SK-N-SH (cell line): Measurements from ENCODE around the gene TYMS. TPM values are rescaled to one million over a fixed set of nuclear protein-coding genes. Genes with fewer than 3 reads are reported as not detected.

Source experiments
- CTCF ChIA-PET: fragments of 300-600, 350-600 bp; formaldehyde crosslinking; extraction: SDS; loops from one replicate; lab custom pipeline; 2021; lab: Yijun Ruan, JAX
- POLR2A ChIA-PET: fragments of 350-600 bp; sonication (Branson Sonifier 250); formaldehyde crosslinking; extraction: SDS; loops from one replicate; lab custom pipeline; 2020; ENCODE audit warnings: antibody characterized with exemption, inconsistent platforms; lab: Yijun Ruan, JAX
- DNase-seq: peaks from one replicate; pipeline ENCODE4 v3.0.0; 2012
- H2AFZ ChIP-seq: fragments of 200-600 bp; sonication (generic); 2 replicates; pipeline ENCODE4 v1.8.1; 2016; ENCODE audit warnings: antibody characterized with exemption, mild to moderate bottlenecking, low read depth
- H3F3A ChIP-seq: fragments of 200-600 bp; sonication (generic); replicated peaks from 2 replicates; pipeline ENCODE3; 2016; ENCODE audit warnings: antibody characterized with exemption, mild to moderate bottlenecking; ENCODE audit not compliant: insufficient read depth
- H3K27ac ChIP-seq, 2 experiments: fragments of 200-500 bp in 1 of 2; fragments of 200-600 bp in 1 of 2; sonication (Bioruptor generic) in 1 of 2; sonication (generic), shearing (Covaris generic) in 1 of 2; 2 replicates each; pipeline versions ENCODE4 v1.5.1 to v1.6.1; 2014 to 2016; ENCODE audit warnings: low read depth in 2 of 2, inconsistent platforms in 1 of 2, low read length in 1 of 2, mild to moderate bottlenecking in 1 of 2, mixed read lengths in 1 of 2
- H3K27me3 ChIP-seq: fragments of 200-600 bp; sonication (generic), shearing (Covaris generic); 2 replicates; pipeline ENCODE4 v1.6.1; 2016; ENCODE audit warnings: mixed run types; ENCODE audit not compliant: insufficient read depth
- H3K36me3 ChIP-seq, 2 experiments: fragments of 200-500 bp in 1 of 2; fragments of 200-600 bp in 1 of 2; sonication (Bioruptor generic) in 1 of 2; sonication (generic) in 1 of 2; replicated peaks in 1 of 2; 2 replicates each; pipeline versions ENCODE3 to v1.5.1; 2014 to 2016; ENCODE audit warnings: low read length in 1 of 2, mild to moderate bottlenecking in 1 of 2; ENCODE audit not compliant: insufficient read depth in 2 of 2, control insufficient read depth in 1 of 2
- H3K4me1 ChIP-seq, 2 experiments: fragments of 200-500 bp in 1 of 2; fragments of 200-600 bp in 1 of 2; sonication (Bioruptor generic) in 1 of 2; sonication (generic), shearing (Covaris generic) in 1 of 2; 2 replicates each; pipeline versions ENCODE4 v1.5.1 to v1.6.1; 2014 to 2016; ENCODE audit warnings: low read depth in 1 of 2, low read length in 1 of 2, mixed run types in 1 of 2; ENCODE audit not compliant: insufficient read depth in 2 of 2, control insufficient read depth in 1 of 2
- H3K4me2 ChIP-seq: fragments of 200-600 bp; sonication (generic), shearing (Covaris generic); 2 replicates; pipeline ENCODE4 v1.6.1; 2017; ENCODE audit warnings: mixed run types
- H3K4me3 ChIP-seq, 2 experiments: fragments of 200-500 bp in 1 of 2; fragments of 200-600 bp in 1 of 2; sonication (Bioruptor generic) in 1 of 2; sonication (generic), shearing (Covaris generic) in 1 of 2; 2 replicates each; pipeline versions ENCODE4 v1.5.1 to v1.8.1; 2014 to 2016; ENCODE audit warnings: low read depth in 2 of 2, inconsistent platforms in 1 of 2, low read length in 1 of 2, mild to moderate bottlenecking in 1 of 2, mixed read lengths in 1 of 2, moderate library complexity in 1 of 2
- H3K79me2 ChIP-seq: fragments of 200-600 bp; sonication (generic); 2 replicates; pipeline ENCODE4 v1.8.1; 2017; ENCODE audit warnings: mild to moderate bottlenecking; ENCODE audit not compliant: insufficient read depth
- H3K9ac ChIP-seq: fragments of 200-600 bp; sonication (generic); 2 replicates; pipeline ENCODE4 v1.6.1; 2017; ENCODE audit warnings: mixed run types
- H3K9me2 ChIP-seq: fragments of 200-600 bp; sonication (generic); 2 replicates; pipeline ENCODE4 v1.6.1; 2017; ENCODE audit warnings: mixed run types
- H3K9me3 ChIP-seq: fragments of 200-600 bp; sonication (generic); 2 replicates; pipeline ENCODE4 v1.6.1; 2017; ENCODE audit warnings: mixed run types, mild to moderate bottlenecking, moderate library complexity
- H4K20me1 ChIP-seq: fragments of 200-600 bp; sonication (generic); 2 replicates; pipeline ENCODE4 v1.6.1; 2017; ENCODE audit warnings: mild to moderate bottlenecking, mixed run types; ENCODE audit not compliant: insufficient read depth
- CHD2 ChIP-seq: fragments of 150-350 bp; IDR thresholded peaks from 2 replicates; pipeline ENCODE4 v1.6.1; 2018; ENCODE audit warnings: low read length; ENCODE audit not compliant: partially characterized antibody
- CTCF ChIP-seq: fragments of 200-600 bp; sonication (generic); IDR thresholded peaks from 2 replicates; pipeline ENCODE4 v1.6.1; 2017; ENCODE audit warnings: antibody characterized with exemption, mild to moderate bottlenecking, moderate library complexity
- EP300 ChIP-seq, 2 experiments: IDR thresholded peaks; 2 replicates each; pipeline versions ENCODE4 v1.4.0 to v1.6.1; 2012; ENCODE audit warnings: borderline replicate concordance in 1 of 2, low read depth in 1 of 2, low read length in 1 of 2
- EZH2phosphoT487 ChIP-seq: fragments of 200-600 bp; sonication (generic); IDR thresholded peaks from 2 replicates; pipeline ENCODE4 v1.6.1; 2017; ENCODE audit warnings: low read depth, mixed run types, mild to moderate bottlenecking, antibody characterized with exemption, moderate library complexity, borderline replicate concordance
- JUND ChIP-seq: IDR thresholded peaks from 2 replicates; pipeline ENCODE4 v1.4.0; 2012
- MAX ChIP-seq: IDR thresholded peaks from 2 replicates; pipeline ENCODE4 v1.4.0; 2012; ENCODE audit warnings: low read depth
- MEF2A ChIP-seq: IDR thresholded peaks from 2 replicates; pipeline ENCODE4 v1.4.0; 2012; ENCODE audit warnings: low read depth, borderline replicate concordance
- MXI1 ChIP-seq: IDR thresholded peaks from 2 replicates; pipeline ENCODE4 v1.6.1; 2012; ENCODE audit warnings: mild to moderate bottlenecking, low read depth, low read length, improper control_type of control experiment
- POLR2AphosphoS5 ChIP-seq: IDR thresholded peaks from 2 replicates; pipeline ENCODE4 v1.6.1; 2012; ENCODE audit warnings: low read depth, low read length
- RAD21 ChIP-seq: IDR thresholded peaks from 2 replicates; pipeline ENCODE4 v1.6.1; 2012; ENCODE audit warnings: mild to moderate bottlenecking, low read length
- SIN3A ChIP-seq: IDR thresholded peaks from 2 replicates; pipeline ENCODE4 v1.6.1; 2012; ENCODE audit warnings: low read depth, mild to moderate bottlenecking, low read length, moderate library complexity, borderline replicate concordance
- YY1 ChIP-seq: IDR thresholded peaks from 2 replicates; pipeline ENCODE4 v1.4.0; 2012; ENCODE audit warnings: low read depth, mild to moderate bottlenecking
- WGBS: methylation state at CpG from one replicate; pipeline ENCODE4 v1.1.6; 2017; ENCODE audit warnings: low lambda C conversion rate; 5-methylcytosine and 5-hydroxymethylcytosine counted together
- polyA plus RNA-seq, 3 experiments: library from polyadenylated mRNA; depleted of rRNA; stranded (reverse); fragments of >200 nt; gene quantifications; 2 replicates each; pipeline ENCODE4 v1.2.3, GENCODE V29; 2012
- TF ChIP-seq, protein P1 (sequence below): IDR thresholded peaks from 2 replicates; pipeline ENCODE4 v1.4.0; 2012; ENCODE audit warnings: low read depth, borderline replicate concordance

The TYMS gene
- polyA plus RNA-seq, 1 of the 3 experiments (the other 2 are of a cell fraction): 101 TPM

- TF ChIP-seq MEF2A (no peak), CHD2 (no peak)
Observed at GRCh38 chr18:711310-711656, 53.8 kb downstream of the TYMS start (continued).

DNA sequence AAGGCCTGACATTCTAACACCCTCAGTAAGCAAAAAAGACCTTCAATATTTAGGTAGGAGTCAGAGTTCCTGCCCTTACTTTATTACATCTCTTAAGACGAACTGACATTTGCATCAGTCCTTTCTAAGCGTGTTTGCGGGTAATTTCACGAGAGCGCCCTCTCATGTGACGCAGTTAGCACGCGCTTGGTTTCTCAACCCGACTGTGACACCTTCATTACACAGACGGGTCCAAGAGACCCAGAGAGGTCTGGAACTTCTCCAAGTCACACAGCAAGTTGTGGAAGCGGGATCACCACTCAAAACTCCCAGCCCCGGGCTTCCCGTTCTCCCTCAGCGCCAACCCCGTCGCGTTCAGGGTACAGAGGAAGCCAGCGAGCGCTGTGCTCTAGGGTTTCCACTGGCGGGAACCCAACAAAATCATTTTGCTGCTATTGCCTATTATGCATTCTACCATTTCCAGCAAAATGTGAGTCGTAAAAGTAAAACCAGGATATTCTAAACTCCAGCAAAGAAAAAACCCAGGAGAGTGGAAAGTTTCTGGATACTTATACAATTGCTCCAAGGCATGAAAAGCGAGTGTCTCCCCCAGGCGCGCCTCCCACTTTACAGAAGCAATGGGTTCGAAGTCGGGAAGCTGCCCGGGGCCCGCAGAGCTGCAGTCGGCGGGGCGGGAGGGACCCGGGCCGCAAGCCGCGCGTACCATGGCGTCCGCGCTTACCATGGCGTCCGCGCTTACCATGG lies 54.4 kb downstream of the TYMS start:
- Histone ChIP-seq H3K4me2 (peak overlapping the region; percentile 91), H3K27ac (peak overlapping the region in 1 of 2 experiments; percentile 47; a peak in 1 of 4 replicates), H3F3A (peaks cover 27% of the 10 kb centered on the region), H3K79me2 (peaks cover 16% of the 10 kb centered on the region; the same call in 1 of the 2 replicates), H3K9me2 (no peaks in the 10 kb centered on the region), H3K9me3 (no peaks in the 10 kb centered on the region), H4K20me1 (no peaks in the 10 kb centered on the region), H2AFZ (peak overlapping the region; percentile 87), H3K9ac (peak overlapping the region; percentile 70), H3K4me3 (peak overlapping the region; percentile 67 to 68), H3K27me3 (no peaks in the 10 kb centered on the region), H3K4me1 (peaks cover 0 to 7% of the 10 kb centered on the region in 2 experiments; a peak in 1 of 4 replicates), H3K36me3 (no peaks in the 10 kb centered on the region)
- 4% methylated on average over 37 of the region's 42 CpGs for WGBS
- TF ChIP-seq EP300 (IDR thresholded peaks at IDR 0.05; ENCODE audit: borderline replicate concordance in 1 of 2, low read depth in 1 of 2, low read length in 1 of 2): no peak
- TF ChIP-seq EZH2phosphoT487: no peak
- TF ChIP-seq MAX: peak; percentile 83; the same call in 1 of the 2 replicates
- TF ChIP-seq, protein P1, sequence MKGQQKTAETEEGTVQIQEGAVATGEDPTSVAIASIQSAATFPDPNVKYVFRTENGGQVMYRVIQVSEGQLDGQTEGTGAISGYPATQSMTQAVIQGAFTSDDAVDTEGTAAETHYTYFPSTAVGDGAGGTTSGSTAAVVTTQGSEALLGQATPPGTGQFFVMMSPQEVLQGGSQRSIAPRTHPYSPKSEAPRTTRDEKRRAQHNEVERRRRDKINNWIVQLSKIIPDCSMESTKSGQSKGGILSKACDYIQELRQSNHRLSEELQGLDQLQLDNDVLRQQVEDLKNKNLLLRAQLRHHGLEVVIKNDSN: no peak
- no peak for TF ChIP-seq POLR2AphosphoS5
- peak; percentile 84 for TF ChIP-seq YY1
- TF ChIP-seq MXI1: peak; percentile 88
- TF ChIP-seq SIN3A: peak; percentile 2; the same call in 1 of the 2 replicates
- 0 out of 2 replicates have a peak, but pooled peaks have one; percentile 4 for TF ChIP-seq RAD21
- TF ChIP-seq CTCF: peak; percentile 36
- TF ChIP-seq JUND: no peak
- DNase-seq: peak; percentile 58
- ChIA-PET CTCF (interaction anchor here (0.6 to 2.1 kb wide), 14 partner anchors 10 to 128 kb away, joined by 3 to 10 read pairs (median 4); no protein-coding TSS in a partner anchor), POLR2A (no interaction called here)
